ENCODE results near the gene BOLA1. TPM values are rescaled to one million over a fixed set of nuclear protein-coding genes. Genes with fewer than 3 reads are reported as not detected.

BOLA1 gene, protein sequence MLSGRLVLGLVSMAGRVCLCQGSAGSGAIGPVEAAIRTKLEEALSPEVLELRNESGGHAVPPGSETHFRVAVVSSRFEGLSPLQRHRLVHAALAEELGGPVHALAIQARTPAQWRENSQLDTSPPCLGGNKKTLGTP
- 11.2 and 12.2 TPM in 2 replicates for total RNA-seq

DNA sequence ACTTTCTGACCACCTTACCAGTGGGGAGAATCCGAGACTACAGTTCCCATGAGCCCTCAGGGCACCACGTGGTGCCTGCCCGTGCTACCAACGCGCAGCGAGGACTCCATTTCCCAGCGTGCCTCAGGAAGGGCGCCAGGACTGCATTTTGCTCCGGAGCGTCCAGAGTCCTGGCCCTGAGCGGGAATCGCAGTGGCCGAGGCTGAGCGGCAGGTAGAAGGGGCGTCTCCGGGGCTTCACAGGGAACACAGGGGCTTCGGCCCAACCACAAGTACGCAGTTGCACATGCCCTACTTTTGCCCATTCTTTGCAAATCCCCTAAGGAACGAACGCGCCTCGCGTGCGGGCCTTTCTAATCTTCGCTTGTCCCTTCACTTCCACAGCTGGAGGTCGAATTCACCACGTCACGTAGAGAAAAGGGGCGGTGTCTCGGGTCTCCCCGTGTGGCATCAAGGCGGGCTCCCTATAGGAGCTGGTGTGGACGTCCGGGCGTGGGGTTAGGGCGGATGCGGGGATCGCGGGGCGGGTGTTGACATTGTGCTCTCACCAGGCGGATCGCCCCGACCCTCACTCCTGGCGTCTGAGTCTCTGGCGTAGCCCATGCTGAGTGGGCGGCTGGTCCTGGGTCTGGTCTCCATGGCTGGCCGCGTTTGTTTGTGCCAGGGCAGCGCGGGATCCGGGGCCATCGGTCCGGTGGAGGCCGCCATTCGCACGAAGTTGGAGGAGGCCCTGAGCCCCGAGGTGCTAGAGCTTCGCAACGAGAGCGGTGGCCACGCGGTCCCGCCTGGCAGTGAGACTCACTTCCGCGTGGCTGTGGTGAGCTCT, at the start of gene BOLA1:
Gene BOLA1, plus strand, starts transcription at position 109 of the 825 bp plus-strand sequence. Its CDS starts 492 bp downstream, at position 601.

DNA sequence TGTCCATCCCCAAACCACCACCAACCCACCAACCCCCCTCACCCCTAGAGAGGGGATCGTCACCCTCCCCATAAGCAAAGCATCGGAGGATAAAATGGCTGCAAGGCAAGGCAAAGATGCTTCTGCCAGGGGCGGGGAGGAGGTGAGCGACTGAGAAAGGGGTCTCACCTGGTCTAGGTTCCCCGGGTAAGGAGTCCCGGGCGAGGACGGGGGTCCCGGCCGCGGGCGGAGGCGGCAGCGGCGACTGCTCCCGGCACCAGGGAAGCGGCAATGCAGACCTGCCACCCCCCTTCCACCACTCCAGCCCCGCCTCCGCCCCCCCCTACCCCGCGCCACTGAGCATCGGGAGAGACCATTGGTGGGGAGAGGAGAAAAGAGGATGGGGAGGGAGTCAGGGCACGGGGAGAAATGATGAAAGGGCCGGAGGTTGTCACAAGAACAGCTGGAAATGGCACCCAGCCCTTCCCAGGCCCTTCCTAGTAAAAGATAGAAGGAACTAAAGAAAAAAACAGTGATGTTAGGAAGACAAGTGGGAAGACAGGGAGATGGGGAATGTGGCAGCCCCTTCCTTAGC, 18.3 kb downstream of the BOLA1 start, which contains the start of gene SV2A:
Gene SV2A, minus strand, starts transcription at position 274 of the 574 bp plus-strand sequence. CDS start 4,004 bp downstream, outside the sequence.

DNA sequence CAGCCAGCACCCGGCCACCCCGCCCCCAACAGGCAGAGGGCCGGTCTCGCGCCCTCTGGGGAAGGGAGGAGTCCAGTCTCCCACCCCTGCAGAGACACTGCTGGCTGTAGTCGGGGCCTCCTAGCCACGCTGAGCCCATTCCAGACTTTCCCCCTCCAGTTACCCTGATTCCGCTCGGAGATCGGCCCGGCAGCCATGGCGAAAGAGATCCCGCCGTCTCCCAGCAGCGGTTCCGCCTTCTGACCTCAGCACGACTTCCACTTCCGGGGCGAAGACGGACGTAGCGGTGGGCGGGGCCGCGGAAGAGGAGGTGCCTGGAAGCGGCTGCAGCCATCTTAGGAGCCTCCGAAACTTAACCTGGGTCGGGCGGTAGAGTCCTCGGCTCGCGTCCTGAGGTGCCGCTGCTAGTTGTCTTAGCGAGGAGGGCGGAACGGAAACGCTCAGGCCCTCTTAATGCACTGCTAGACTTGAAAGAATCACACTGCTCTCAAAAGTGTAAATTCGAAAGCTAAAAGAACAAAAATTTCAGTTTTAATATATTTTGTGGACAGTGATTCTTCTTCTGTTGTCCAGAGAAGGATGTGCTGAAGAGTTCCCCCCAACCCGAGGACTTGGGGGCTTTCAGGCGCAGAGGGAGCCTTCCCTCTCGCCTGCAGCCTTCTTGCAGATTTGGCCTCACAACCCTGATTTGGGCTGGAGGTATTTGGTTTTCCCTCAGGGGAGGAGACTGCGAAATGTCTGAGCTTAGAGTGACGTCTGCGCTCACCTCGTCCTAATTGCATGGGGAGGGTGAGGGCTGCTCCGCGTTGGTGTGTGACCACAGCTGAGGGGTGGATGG, 28.4 kb downstream of the BOLA1 start, which contains the start of gene SF3B4:
Gene SF3B4, minus strand, starts transcription at position 241 of the 838 bp plus-strand sequence. Its CDS starts 44 bp downstream, at position 197.

DNA sequence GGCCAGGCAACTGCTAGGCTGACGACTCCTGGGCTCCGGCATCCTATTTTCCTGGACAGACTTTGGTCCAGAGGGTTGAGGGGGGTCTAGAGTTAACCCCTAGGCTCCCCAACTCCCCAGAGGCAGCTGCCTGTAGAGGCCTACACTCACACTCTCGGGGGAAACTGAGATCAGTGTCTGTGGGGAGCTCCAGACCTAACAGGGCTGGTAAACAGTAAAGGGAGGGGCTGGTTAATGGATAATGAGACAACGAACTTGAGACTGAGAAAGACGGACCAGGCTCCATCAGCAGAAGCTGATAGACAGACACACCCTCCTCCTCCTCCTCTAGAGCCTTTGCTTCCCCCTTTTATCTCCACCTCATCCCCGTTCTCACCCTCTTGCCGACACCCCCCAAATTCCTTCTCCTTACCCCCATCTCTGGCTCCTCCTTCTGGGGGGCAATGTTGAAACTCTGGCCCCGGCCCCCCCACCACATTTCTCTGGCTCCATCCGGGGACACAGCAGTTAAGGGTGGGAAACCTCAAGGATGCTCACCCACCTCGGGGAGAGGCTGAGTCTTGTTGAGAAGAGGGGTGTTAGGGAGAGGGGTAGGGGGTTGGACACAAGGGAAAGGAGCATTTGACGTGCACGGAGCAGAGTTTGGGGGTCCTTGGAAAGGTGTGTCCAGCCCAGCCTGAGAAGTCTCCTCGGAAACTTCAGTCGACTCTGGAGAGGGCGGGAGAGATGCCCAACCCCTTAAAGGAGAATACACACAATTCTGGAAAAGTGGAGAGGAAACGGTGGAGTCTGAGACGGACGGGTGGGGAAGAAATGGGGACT, 37.0 kb downstream of the BOLA1 start, which contains the start of gene MTMR11:
Gene MTMR11, minus strand, starts transcription at position 710 of the 822 bp plus-strand sequence. Its CDS starts 232 bp downstream, at position 478.

Other genes with a start within 250 kb of the BOLA1 start
- gene FCGR1A, start 116.9 kb upstream of the BOLA1 start, total RNA-seq, result not detected in 2 replicates
- gene SV2A, start 18.3 kb downstream of the BOLA1 start, total RNA-seq, result 19.4 and 38.0 TPM in 2 replicates
- gene SF3B4, start 28.2 kb downstream of the BOLA1 start, total RNA-seq, result 11.4 and 14.4 TPM in 2 replicates
- 12.2 and 13.2 TPM in 2 replicates for gene MTMR11, start 37.3 kb downstream of the BOLA1 start, total RNA-seq
- 19.6 and 20.8 TPM in 2 replicates for gene OTUD7B, start 111.2 kb downstream of the BOLA1 start, total RNA-seq
- gene VPS45, start 168.2 kb downstream of the BOLA1 start, total RNA-seq, result 39.0 and 49.9 TPM in 2 replicates

Data from smooth muscle cell of trachea (primary cell).